HG02678 (cell line): ENCODE data around the gene ECT2L.
A peak's percentile ranks its signal among the peaks of the same experiment; 100 is the strongest.

Experiments used
- ATAC-seq: cut with Tn5 transposase; IDR thresholded peaks from one replicate; pipeline ENCODE4 v1.9.1; 2021; ENCODE audit warnings: mild to moderate bottlenecking, moderate library complexity; ENCODE audit not compliant: unreplicated experiment

ECT2L gene, protein sequence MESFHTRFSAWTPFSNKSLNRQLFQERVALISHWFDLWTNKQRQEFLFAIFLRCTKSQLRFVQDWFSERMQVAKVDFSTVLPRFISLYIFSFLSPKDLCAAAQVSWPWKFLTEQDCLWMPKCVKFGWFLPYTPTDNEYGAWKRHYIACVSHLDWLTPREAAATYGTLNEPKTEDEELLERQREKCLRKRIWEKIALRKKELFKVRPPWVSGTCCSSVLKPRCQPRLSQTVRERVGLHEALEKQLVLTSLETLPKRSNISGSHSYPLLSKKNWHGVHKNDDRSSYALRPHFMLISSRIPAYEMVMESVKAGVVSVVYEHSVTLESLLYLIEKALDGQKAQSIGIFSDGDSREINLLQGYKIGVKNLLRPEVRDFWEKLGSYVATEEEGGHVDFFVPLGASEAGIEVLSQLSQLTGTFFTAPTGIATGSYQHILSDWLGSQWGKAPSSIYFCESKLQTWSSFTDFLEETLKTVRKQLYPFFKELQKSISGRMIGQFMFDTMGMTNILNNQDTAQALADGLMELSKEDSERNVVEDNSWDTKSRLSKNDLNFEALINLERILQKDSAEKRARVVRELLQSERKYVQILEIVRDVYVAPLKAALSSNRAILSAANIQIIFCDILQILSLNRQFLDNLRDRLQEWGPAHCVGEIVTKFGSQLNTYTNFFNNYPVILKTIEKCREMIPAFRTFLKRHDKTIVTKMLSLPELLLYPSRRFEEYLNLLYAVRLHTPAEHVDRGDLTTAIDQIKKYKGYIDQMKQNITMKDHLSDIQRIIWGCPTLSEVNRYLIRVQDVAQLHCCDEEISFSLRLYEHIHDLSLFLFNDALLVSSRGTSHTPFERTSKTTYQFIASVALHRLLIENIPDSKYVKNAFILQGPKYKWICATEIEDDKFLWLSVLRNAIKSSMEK

DNA sequence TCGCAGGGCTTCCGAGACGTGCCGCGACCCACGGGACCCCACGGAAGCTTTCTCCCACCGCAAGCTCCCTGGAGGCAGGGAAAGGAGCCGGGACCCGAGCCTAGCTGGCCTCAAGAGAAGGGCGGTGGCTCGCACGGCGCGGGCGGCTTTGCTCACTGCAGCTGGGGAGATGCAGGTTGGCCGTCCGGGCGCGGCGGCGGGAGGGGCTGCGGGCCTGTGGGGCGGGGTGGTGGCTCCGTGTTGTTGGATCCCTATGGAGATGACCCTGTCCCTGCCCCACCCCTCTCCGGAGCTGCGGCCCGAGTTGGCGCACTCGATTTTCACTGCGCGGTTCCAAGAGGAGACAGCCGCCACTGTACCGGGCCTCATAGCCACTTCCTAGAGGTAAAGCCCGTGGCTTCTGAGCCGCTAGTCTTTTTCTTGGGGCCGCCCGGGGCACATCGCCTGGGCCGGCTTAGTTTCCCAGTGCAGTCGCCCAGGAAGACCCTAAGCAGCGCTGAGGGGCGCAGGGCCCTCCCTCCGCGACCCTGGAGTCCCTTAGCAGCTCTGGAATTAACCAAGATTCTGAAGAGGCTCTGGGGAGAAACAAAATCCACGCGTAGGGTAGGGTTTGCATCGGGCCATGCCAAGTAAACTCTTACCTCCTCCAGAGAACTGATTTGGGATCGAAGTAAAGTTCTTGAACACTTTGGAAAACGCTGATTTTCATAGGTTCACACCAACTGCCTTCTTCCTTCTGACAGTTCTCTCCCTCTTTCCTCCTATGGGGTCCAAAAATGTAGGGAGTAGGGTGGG, at the start of gene ECT2L:
TSS of gene ECT2L (plus strand) at position 279 of the 795 bp plus-strand sequence. CDS start 17,188 bp downstream, outside the sequence.
- no peak for ATAC-seq

DNA sequence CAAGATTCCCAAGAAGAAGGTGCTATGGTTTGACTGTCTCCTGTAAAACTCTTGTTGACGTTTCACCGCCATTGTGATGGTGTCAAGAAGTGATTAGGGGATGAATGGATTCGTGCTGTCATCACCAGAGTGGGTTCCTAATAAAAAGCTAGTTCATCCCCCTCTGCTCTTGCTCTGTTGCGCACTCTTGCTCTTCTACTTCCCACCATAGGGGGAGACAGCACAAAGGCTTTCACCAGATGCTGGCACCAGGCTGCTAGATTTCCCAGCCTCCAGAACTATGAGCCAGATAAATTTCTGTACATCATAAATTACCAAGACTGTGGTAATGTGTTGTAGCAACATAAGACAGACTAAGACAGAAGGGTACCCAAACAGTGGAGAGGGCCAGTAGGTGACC, 43.9 kb upstream of the ECT2L start:
- no peak for ATAC-seq

DNA sequence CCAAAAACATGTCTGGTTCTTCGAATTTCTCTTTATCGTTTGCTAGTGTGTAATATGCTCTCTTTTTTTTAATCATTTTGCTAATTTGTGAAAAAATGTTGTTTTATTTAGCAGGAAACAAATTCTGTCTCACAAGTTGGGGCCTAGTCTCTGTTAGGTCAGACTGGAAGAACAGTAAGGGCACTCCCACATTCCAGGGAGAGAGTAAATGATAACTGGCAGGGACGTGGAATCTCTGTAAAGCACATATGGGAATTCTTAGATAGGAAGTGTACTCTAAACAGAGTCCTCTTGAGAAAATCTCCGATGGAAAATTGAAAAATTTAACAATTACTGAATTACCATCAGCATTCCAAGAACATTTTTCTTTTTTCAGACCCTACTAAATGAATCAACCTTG, 38.8 kb upstream of the ECT2L start:
- no peak for ATAC-seq

DNA sequence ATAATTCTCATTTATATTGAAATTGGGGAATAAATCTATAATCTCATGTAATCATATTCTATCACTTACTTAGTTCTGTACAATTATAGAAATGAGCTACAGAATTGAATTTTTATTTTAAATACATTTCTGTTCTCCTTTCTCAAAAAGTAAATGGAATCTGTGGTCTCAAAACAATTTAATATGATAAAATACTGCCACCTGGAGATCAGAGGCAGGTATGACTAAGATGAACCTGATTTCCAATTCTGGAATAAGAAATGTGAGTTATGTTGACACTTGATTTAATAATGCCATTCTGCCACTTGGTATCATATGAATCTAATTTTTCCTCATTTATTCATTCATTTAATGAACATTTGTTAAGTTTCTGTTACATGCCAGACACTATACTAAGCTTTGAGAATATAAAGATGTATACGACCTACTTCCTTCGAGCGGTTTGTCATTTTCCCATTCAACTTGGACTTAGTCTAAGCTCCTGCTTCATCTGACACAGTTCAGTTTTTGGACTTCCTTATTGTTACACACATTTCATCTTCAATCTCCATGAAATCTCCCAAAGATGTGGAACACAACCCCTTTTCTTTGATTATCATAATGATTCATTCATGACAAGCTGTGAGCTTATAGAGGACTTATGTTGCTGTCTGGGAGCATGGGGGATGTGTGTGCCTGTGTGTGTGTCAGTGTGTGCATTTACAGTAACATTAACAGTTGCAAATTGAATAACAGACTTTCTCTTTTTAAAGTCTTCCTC, 29.8 kb upstream of the ECT2L start:
- ATAC-seq: no peak

DNA sequence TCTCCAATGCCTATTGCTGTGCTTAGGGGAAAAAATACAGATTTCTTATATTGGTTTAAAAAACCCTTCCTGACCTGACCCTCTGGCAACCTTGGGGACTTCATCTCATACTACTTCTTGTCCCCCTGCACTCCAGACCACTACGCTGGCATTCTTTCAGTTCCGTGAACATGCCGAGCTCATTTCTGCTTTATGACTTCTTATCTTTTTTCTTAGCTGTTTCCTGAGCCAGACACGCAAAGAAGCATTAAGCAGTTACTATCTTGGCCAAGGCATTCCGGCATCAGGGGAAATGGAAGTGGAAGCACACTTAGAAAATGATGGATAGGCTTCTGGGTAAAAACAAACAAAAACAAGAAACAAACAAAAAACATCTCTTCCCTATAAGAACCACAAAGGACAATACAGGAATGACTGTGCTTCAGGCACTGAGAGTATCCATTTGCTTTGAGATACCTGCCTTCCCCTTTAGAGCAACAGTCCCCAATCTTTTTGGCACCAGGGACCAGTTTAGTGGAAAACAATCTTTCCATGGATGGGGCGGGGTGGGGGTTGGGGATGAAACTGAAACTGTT, 26.7 kb upstream of the ECT2L start:
- no peak for ATAC-seq

DNA sequence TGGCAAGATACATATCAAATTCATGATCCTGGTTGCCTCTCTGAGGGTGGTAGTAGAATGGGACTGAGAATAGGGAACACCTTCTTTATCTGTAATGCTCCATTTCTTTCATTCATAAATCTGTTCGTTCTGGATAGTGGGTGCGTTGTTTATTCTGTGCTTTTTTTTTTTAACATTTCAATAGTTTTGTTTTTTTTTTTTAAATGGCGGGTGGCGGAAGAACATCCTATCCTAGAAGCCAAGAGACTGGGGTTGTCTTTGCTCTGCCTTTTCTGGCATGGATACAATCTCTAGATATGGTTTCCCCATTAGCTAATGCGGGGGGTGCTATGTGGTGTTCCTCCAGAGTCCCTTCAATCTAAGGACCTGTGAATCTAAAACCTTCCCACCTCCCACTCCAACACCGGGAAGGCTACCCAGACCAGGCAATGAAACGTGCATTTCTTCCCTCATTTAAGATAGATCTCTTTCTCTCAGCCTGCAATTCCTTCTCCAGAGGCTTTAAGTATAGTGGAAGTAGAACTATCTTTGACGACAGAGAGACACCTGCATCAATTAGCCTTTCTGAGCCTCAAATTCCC, 23.2 kb upstream of the ECT2L start:
- no peak for ATAC-seq

DNA sequence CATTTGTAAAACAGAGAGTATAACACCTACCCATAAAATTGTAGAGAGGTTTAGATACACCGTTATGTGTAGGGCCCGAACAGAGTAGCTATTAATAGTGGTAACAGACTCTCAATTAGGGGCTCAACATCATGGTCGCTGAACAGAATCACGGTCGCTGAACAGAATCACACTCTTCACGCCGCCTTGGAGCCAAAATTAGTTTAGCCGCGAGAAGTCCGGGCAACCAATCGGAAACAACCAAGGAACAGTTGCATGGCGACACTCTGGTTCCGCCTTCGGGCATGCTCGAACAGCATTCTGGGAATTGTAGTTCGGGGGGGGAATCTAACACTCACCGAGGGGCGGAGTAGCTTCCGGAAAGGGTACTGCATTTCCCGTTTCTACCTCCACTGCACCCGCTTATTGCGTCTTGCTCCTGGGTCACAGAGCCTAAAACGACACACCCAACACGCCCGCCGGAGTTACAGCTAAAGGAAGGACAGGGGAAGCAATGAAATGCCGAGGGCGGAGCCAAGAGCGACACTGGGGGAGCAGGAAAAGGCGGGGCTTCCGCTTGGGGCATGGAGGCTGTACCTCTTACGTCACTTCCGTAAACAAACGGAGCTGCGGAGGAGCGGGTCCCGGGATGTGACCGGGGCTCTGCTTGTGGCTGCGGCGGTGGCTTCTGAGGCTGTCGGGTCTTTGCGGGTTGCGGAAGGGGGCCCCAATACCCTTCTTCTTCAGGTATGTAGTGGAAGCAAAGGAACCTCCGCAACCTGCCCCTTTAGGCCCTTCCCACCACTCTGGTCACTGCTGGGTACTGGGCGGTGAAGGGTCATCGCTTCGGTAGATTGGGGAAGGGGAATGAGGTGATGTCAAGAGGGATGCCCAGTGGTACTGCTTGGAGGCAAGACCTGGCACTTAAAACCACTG, 22.5 kb upstream of the ECT2L start, which contains the start of gene CCDC28A:
TSS of gene CCDC28A (plus strand) at position 593 of the 915 bp plus-strand sequence. CDS start 2,352 bp downstream, outside the sequence.
- peak; percentile 93 for ATAC-seq

DNA sequence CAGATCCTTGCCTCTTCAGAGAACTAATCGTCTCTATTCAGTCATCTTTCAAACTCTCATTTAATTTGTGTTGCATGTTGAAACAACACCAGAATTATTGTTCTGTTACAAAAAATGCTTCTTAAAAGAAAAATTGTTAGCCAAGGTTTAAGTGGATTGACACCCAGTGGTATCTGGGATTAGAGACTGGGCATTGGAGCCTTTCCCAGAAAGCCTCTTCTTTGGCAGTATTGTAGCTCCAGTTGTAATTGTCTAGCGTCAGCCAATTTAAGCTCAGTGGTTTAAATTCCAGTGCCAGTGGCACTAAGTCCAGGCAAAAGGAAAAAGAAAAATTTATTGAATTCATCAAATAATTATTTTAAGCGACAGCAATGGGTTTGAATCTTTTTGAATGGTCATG, 21.5 kb upstream of the ECT2L start:
- no peak for ATAC-seq

DNA sequence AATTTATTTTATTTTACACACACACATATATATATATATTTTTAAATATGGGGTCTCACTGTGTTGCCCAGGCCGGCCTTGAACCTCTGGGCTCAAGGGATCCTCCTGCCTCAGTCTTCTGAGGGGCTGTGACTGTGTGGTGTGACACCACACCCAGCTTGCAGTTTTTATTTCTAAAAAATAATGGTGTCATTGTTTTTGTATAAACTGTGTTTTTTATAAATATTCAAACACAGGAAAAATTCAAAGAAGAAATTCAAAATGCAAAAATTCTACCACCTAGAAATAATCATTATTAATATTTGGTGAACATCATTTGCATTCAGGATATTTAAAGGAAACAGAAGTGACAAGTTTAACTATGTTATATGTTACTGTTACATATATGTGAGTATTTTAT, 19.2 kb upstream of the ECT2L start:
- no peak for ATAC-seq

DNA sequence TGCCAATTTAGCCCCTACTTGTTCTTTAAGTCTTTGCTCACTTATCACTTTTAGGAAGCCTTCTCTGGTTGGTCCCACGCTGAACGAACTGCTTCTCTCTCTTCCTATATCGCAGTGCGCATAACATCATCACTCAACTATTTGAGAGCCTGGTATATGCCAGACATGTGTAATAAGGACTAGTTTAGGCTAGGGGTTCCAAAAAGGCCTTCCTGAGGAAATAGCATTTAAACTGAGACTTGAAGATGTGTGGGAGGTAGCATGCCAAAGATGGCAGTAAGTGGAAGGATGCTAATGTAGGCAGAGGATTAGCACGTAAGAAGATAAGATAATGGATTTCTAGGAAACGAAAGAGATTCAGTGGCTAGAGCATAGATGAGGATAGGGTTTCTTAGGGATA, 17.6 kb upstream of the ECT2L start:
- ATAC-seq: no peak

DNA sequence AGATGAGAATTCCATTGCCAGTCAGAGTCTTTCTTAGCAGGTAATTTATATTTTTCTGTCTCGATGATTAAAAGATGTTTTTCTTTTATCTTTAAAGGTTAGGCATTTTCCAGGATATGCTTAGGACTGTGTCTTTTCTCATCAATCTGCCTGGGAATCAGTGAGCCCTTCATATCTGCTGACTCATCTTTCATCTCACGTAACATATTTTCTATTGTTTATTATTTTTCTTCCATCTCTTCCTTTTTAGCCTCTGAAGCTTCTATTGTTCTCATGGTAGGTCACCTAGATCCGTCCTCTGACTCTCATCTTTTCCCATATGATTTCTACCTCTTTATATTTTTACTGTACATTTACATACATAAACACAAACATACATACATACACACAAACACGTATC, 13.6 kb upstream of the ECT2L start:
- no peak for ATAC-seq

DNA sequence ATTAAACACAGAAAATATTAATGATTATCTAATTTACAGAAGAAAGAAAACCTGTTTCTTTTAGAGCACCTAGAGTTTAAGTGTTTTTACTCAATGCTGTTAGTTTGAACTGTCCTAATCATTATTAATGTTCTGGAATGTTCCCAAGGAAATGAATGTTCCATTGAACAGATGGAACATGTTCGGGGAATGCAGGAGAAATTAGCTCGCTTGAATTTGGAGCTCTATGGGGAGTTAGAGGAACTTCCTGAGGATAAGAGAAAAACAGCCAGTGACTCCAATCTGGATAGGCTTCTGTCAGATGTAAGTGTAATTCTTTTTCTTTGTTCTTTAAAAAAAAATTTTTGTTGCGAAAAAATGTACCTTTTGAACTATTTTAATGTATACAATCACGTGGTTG, 10.8 kb upstream of the ECT2L start:
- ATAC-seq: no peak

DNA sequence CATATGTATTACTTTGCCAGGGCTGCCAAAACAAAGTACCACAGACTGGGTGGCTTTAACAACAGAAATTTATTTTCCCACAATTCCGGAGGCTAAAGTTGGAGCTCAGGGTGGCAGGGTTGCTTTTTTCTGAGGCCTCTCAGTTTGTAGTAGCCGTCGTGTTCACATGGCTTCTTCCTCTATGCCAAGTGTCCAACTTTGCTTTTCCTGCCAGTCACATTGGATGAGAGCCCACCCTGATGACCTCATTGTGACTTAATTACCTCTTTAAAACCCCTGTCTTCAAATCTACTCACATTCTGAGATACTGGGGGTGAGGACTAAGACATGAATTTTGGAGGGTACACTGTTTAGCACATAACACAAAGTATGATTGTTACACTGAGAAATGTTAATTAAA, 9.9 kb upstream of the ECT2L start:
- no peak for ATAC-seq

DNA sequence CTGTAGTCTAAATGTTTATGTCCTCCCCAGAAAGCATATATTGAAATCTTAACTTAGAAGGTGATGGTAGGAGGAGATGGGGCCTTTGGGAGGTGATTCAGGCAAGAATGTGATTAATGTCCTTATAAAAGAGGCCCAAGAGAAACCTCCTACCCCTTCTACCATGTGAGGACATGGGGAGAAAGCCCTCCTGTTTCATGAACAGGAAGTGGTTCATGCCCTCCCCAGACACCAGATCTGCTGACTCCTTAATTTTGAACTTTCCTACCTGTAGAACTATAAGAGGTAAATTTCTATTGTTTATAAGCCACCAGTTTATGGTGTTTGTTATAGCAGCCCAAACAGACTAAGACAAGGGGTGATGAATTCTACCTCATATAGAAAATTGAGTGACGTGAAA, 8.7 kb upstream of the ECT2L start:
- no peak for ATAC-seq

DNA sequence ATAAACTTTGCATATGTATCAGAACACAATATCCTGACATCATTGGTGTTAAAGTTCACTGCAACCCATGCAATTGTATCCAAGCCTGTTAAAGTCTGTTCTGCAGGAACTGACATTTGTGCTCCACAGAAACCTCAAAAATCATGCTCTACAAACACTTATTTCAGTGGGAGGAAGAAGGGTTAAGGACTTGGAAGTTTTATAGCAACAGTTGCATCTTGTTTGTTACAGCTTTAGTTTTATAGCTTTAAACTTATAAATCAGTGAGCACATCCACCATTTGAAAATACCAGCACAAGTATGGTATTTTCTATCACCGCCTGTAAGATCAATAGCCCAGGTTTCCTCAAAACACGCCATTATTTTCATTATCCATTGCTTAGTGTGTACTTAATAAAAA, 884 bp downstream of the ECT2L start:
- ATAC-seq: no peak

DNA sequence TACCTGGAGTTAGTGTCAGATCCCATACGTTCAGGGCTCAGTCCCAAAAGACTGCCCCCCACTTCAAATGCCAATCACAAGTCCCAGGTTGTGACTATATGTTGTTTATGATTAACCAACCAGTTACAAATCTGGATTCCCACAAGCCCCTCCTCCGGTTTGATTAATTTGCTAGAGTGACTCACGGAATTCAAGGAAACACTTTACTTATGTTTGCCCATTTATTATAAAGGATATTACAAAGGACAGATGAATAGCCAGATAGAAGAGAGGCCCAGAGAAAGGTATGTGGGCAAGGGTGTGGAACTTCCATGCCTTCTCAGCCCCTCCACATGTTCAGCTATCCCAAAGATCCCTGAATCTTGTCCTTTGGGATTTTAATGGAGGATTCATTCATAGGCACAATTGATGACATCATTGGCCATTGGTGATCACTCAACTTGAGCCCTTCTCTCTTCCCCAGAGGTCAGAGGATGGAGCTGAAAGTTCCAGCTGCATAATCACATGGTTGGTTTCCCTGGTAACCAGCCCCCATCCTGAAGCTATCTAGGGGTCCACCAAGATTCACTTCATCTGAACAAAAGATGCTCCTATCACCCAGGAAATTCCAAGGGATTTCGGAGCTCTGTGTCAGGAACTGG, 2.0 kb downstream of the ECT2L start:
- no peak for ATAC-seq

DNA sequence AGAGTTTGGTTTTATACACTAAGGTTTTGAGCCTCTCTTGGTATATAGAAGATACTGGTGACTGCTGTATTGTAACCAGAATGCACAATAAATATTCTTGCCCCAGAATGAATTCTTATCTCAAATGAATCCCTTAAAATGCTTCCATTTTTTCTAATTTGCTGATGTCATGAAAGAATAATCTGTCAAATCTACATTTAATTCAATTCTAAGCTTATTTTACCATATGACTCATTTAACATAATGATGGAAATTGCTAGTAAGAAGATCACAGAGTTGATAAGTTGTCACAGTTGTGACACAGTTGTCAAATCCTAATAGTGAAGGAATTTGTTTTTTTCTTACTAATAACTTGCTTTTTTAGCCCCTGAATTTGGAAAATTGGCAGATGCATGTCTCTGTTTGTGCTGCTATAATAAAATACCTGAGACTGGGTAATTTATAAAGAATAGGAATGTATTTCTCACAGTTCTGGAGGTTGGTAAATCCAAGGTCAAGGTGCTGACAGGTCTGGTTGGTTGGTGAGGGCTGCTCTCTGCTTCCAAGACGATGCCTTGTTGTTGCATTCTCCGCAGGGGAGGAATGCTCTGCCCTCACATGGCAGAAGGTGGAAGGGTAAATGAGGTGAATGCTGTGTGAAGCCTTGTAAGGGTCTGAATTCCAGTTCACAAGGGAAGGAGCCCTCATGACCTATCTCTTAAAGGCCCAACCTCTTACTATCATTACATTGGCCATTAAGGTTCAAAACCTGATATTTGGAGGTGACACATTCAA, 4.7 kb downstream of the ECT2L start:
- no peak for ATAC-seq
